ENCODE measurements around the gene PLD4.
"Not testable (repeated sequence)": the region's sequence is repeated elsewhere in the genome, so short reads cannot be mapped to it uniquely, and the experiment has no call there.

PLD4 gene

DNA sequence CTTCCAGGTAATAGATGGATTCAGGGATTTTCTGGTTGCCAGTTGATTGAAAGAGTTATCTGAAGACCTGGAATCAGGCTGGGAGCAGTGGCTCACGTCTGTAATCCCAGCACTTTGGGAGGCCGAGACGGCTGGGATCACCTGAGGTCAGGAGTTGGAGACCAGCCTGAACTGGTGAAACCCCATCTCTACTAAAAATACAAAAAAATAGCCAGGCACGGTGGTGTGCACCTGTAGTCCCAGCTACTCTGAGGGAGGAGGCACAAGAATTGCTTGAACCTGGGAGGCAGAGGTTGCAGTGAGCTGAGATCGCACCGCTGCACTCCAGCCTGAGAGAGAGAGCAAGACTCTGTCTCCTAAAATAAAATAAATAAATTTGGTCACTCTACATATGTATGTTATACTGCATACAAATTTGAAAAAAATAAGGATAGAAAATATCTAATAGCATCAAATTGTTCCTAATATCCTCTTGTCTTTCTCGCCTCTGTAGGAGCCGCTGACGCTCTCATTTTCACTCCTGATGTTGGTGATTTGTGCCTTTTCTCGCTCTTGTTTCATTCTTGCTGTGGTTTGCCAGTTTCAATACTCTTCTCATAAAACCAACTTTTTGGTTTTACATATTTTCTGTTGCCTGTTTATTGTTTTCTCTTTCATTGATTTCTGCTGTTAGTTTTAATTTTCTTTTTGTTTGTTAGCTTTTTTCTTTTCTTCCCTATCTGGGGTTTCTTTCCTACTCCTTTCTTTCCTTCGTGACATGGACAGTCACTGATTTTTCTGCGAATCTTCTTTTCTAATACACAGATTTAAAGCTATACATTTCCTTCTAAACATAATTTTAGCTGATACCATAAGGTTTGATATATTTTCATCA, 23.8 kb upstream of the PLD4 start:
- Histone ChIP-seq H3K4me1 (ENCODE audit: control insufficient read depth, insufficient read depth, low read length) (no peaks in the 10 kb centered on the region), H3K4me3 (ENCODE audit: insufficient read depth, low read depth, low read length) (no peak overlapping the region), H3K27ac (ENCODE audit: insufficient read depth, low read depth, low read length, poor library complexity, severe bottlenecking) (no peak overlapping the region), H3K36me3 (ENCODE audit: control insufficient read depth, insufficient read depth, low read length) (no peaks in the 10 kb centered on the region), H3K9me3 (ENCODE audit: control insufficient read depth, low read length) (no peaks in the 10 kb centered on the region), H3K27me3 (ENCODE audit: control insufficient read depth, insufficient read depth, low read length, poor library complexity, severe bottlenecking) (peaks cover 34% of the 10 kb centered on the region)
- WGBS, 2 experiments, result 87 to 89% methylated on average over 10 to 12 of the region's 12 CpGs

DNA sequence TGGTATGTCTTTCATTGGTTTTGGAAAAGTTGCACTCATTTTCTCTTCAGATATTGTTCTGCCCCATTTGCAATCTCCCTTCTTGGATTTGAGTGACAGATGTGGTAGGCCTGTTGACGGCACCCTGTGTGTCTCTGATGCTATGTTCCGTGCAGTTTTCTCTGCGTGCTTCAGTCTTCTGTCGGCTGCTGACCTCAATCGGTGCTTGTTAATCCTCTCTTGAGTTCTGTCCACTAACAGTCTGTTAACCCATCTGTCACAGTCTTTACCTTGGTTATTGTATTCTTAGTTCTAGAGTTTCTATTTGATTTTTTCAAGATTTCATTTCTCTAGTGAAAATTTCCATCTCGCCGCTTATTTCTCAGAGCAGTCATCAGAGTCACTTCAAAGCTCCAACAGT, 20.7 kb upstream of the PLD4 start:
- Histone ChIP-seq H3K4me1 (ENCODE audit: control insufficient read depth, insufficient read depth, low read length) (no peaks in the 10 kb centered on the region), H3K27me3 (ENCODE audit: control insufficient read depth, insufficient read depth, low read length, poor library complexity, severe bottlenecking) (peaks cover 65% of the 10 kb centered on the region), H3K4me3 (ENCODE audit: insufficient read depth, low read depth, low read length) (no peak overlapping the region), H3K27ac (ENCODE audit: insufficient read depth, low read depth, low read length, poor library complexity, severe bottlenecking) (no peak overlapping the region), H3K9me3 (ENCODE audit: control insufficient read depth, low read length) (no peaks in the 10 kb centered on the region), H3K36me3 (ENCODE audit: control insufficient read depth, insufficient read depth, low read length) (no peaks in the 10 kb centered on the region)
- WGBS, 2 experiments, result 94 to 95% methylated on average over 7 of the region's 7 CpGs

DNA sequence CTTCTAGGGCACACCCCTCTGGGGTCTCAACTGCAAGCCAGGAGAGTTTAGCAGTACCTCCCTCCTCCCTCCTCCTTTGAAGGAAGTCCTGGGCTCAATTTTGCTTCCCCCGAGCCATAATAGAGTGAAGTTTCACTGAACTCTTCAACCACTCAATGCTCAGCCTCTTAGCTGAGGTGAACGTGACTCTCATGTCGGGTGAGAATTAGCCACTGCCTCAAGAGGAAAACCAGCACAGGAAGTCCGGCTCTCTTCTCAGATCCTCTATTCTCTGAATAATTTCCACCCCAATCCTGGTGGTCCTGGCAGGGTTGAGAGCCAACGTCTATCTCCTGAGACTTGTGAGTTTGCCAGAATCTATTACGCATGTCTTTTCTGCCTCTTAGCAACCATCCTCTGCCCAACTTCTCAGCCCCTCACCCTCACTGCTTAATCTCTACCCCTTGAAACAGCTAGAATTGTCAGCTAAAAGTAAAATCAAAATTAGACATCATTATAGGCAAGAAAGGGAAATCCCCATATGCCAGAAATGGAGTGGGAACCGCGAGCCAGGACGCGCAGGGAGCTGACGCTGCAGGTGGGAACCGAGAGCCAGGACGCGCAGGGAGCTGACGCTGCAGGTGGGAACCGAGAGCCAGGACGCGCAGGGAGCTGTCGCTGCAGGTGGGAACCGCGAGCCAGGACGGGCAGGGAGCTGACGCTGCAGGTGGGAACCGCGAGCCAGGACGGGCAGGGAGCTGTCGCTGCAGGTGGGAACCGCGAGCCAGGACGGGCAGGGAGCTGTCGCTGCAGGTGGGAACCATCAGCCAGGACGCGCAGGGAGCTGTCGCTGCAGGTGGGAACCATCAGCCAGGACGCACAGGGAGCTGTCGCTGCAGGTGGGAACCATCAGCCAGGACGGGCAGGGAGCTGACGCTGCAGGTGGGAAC, 19.8 kb upstream of the PLD4 start:
- not testable (repeated sequence) for H3K4me3 ChIP-seq (ENCODE audit: insufficient read depth, low read depth, low read length); H3K9me3 ChIP-seq (ENCODE audit: control insufficient read depth, low read length); H3K36me3 ChIP-seq (ENCODE audit: control insufficient read depth, insufficient read depth, low read length); H3K27ac ChIP-seq (ENCODE audit: insufficient read depth, low read depth, low read length, poor library complexity, severe bottlenecking); H3K4me1 ChIP-seq (ENCODE audit: control insufficient read depth, insufficient read depth, low read length)
- peaks cover 67% of the 10 kb centered on the region for H3K27me3 ChIP-seq (ENCODE audit: control insufficient read depth, insufficient read depth, low read length, poor library complexity, severe bottlenecking)
- 42 to 44% methylated on average over 38 of the region's 38 CpGs for WGBS, 2 experiments

DNA sequence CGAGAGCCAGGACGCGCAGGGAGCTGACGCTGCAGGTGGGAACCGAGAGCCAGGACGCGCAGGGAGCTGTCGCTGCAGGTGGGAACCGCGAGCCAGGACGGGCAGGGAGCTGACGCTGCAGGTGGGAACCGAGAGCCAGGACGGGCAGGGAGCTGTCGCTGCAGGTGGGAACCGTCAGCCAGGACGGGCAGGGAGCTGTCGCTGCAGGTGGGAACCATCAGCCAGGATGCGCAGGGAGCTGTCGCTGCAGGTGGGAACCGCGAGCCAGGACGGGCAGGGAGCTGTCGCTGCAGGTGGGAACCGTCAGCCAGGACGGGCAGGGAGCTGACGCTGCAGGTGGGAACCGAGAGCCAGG, 19.1 kb upstream of the PLD4 start:
- H3K27me3 ChIP-seq (ENCODE audit: control insufficient read depth, insufficient read depth, low read length, poor library complexity, severe bottlenecking), result peaks cover 63% of the 10 kb centered on the region
- H3K4me3 ChIP-seq (ENCODE audit: insufficient read depth, low read depth, low read length), result not testable (repeated sequence)
- 29 to 36% methylated on average over 28 of the region's 28 CpGs for WGBS, 2 experiments

DNA sequence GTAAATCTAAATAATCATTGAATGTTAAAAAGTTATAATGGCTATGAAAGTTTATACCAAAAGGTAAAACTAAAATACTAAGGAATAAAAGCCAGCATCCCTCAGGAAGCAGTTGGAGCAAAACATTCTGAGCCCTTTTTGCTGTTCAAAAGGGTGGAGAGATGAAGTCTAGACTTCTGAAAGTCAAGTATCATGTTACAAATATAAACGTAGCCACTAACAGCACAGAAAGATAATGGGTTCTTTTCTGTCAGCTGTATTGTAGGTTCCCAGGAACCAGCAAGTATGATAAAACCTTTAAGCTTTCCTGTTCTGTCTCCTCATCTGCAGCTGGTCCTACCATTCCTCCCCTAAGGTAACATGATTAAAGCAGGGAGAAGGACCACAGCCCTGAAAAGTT, 16.4 kb upstream of the PLD4 start:
- Histone ChIP-seq H3K27me3 (ENCODE audit: control insufficient read depth, insufficient read depth, low read length, poor library complexity, severe bottlenecking) (peaks cover 59% of the 10 kb centered on the region), H3K27ac (ENCODE audit: insufficient read depth, low read depth, low read length, poor library complexity, severe bottlenecking) (no peak overlapping the region), H3K36me3 (ENCODE audit: control insufficient read depth, insufficient read depth, low read length) (no peaks in the 10 kb centered on the region), H3K4me1 (ENCODE audit: control insufficient read depth, insufficient read depth, low read length) (no peaks in the 10 kb centered on the region), H3K4me3 (ENCODE audit: insufficient read depth, low read depth, low read length) (no peak overlapping the region), H3K9me3 (ENCODE audit: control insufficient read depth, low read length) (no peaks in the 10 kb centered on the region)
- WGBS, 2 experiments, result 27 to 33% methylated on average over 1 of the region's 1 CpG

More for the DNA sequence above, 19.1 kb upstream of the PLD4 start:
- not testable (repeated sequence) for H3K4me1 ChIP-seq (ENCODE audit: control insufficient read depth, insufficient read depth, low read length); H3K36me3 ChIP-seq (ENCODE audit: control insufficient read depth, insufficient read depth, low read length); H3K27ac ChIP-seq (ENCODE audit: insufficient read depth, low read depth, low read length, poor library complexity, severe bottlenecking); H3K9me3 ChIP-seq (ENCODE audit: control insufficient read depth, low read length)

DNA sequence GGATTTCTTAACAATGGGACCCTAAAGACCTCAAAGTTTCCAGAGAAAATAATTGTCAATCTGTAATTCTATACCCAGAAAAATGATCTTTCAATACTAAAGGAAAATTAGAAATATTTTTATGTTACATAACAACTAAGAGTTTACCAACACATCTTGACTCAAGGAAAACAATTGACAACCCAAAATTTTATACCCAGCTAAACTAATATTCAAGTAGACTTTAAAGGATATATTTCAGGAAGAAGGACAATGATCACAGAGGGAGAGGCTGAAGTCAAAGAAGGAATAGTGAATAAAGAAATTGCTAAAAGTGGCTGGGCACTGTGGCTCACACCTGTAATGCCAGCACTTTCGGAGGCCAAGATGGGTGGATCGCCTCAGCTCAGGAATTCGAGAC, 12.6 kb upstream of the PLD4 start:
- no peaks in the 10 kb centered on the region for H3K4me1 ChIP-seq (ENCODE audit: control insufficient read depth, insufficient read depth, low read length)
- H3K9me3 ChIP-seq (ENCODE audit: control insufficient read depth, low read length), result no peaks in the 10 kb centered on the region
- no peak overlapping the region for H3K4me3 ChIP-seq (ENCODE audit: insufficient read depth, low read depth, low read length)
- no peak overlapping the region for H3K27ac ChIP-seq (ENCODE audit: insufficient read depth, low read depth, low read length, poor library complexity, severe bottlenecking)
- no peaks in the 10 kb centered on the region for H3K36me3 ChIP-seq (ENCODE audit: control insufficient read depth, insufficient read depth, low read length)
- H3K27me3 ChIP-seq (ENCODE audit: control insufficient read depth, insufficient read depth, low read length, poor library complexity, severe bottlenecking), result peaks cover 21% of the 10 kb centered on the region
- 85 to 88% methylated on average over 3 of the region's 3 CpGs for WGBS, 2 experiments

DNA sequence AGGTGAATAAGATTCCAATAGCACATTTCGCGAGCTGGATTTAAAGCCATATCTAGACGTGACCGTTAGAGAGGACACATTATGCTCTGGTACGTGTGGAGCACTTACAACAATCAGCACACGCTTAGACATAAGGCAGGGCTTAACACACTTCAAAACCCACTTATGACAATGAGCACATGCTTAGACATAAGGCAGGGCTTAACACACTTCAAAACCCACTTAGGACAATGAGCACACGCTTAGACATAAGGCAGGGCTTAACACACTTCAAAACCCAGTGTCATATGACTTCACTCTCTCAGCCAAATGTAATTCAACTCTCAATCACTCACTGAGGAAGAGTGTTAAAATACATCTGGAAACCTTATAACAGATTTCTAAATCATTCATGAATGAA, 11.2 kb upstream of the PLD4 start:
- Histone ChIP-seq H3K36me3 (ENCODE audit: control insufficient read depth, insufficient read depth, low read length) (no peaks in the 10 kb centered on the region), H3K4me1 (ENCODE audit: control insufficient read depth, insufficient read depth, low read length) (no peaks in the 10 kb centered on the region), H3K9me3 (ENCODE audit: control insufficient read depth, low read length) (no peaks in the 10 kb centered on the region), H3K4me3 (ENCODE audit: insufficient read depth, low read depth, low read length) (no peak overlapping the region), H3K27ac (ENCODE audit: insufficient read depth, low read depth, low read length, poor library complexity, severe bottlenecking) (no peak overlapping the region), H3K27me3 (ENCODE audit: control insufficient read depth, insufficient read depth, low read length, poor library complexity, severe bottlenecking) (peaks cover 8% of the 10 kb centered on the region)
- WGBS, 2 experiments, result 90 to 95% methylated on average over 7 of the region's 7 CpGs

DNA sequence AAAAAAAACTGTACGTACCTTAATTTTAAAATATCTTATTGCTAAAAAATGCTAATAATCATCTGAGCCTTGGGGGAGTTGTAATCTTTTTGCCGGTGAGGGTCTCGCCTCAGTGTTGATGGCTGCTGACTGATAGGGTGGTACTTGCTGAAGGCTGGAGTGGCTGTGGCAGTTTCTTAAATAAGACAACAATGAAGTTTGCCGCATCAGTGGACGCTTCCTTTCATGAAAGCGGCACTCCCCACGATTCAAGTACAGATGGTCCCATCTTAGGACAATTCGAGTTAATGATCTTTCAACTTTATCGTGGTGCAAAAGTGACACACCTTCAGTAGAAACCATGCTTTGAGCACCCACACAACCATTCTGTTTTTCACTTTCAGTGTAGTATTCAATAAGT, 7.6 kb upstream of the PLD4 start:
- 94% methylated on average over 8 to 9 of the region's 9 CpGs for WGBS, 2 experiments
- Histone ChIP-seq H3K27ac (ENCODE audit: insufficient read depth, low read depth, low read length, poor library complexity, severe bottlenecking) (no peak overlapping the region), H3K4me3 (ENCODE audit: insufficient read depth, low read depth, low read length) (no peak overlapping the region), H3K27me3 (ENCODE audit: control insufficient read depth, insufficient read depth, low read length, poor library complexity, severe bottlenecking) (no peaks in the 10 kb centered on the region), H3K9me3 (ENCODE audit: control insufficient read depth, low read length) (no peaks in the 10 kb centered on the region), H3K4me1 (ENCODE audit: control insufficient read depth, insufficient read depth, low read length) (no peaks in the 10 kb centered on the region), H3K36me3 (ENCODE audit: control insufficient read depth, insufficient read depth, low read length) (no peaks in the 10 kb centered on the region)

DNA sequence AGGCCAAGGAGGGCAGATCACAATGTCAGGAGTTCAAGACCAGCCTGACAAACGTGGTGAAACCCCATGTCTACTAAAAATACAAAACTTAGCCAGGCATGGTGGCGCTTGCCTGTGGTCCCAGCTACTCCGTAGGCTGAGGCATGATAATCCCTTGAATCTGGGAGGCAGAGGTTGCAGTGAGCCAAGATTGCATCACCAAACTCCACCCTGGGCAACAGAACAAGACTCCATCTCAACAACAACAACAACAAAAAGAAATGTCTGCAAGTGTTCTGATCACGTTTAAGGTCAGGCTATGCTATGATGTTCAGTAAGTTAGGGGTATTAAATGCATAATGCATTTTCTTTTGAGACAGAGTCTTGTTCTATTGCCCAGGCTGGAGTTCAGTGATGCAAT, 6.7 kb upstream of the PLD4 start:
- WGBS, 2 experiments, result 88 to 90% methylated on average over 4 of the region's 4 CpGs
- no peak overlapping the region for H3K4me3 ChIP-seq (ENCODE audit: insufficient read depth, low read depth, low read length)
- H3K4me1 ChIP-seq (ENCODE audit: control insufficient read depth, insufficient read depth, low read length), result no peaks in the 10 kb centered on the region
- H3K27me3 ChIP-seq (ENCODE audit: control insufficient read depth, insufficient read depth, low read length, poor library complexity, severe bottlenecking), result no peaks in the 10 kb centered on the region
- H3K9me3 ChIP-seq (ENCODE audit: control insufficient read depth, low read length), result no peaks in the 10 kb centered on the region
- no peak overlapping the region for H3K27ac ChIP-seq (ENCODE audit: insufficient read depth, low read depth, low read length, poor library complexity, severe bottlenecking)
- H3K36me3 ChIP-seq (ENCODE audit: control insufficient read depth, insufficient read depth, low read length), result no peaks in the 10 kb centered on the region
